ENCODE measurements around the gene RASSF3.

- TF ChIP-seq CTCF (IDR thresholded peaks at IDR 0.05; ENCODE audit: insufficient read depth, low read length) (no peak), POLR2AphosphoS5 (IDR thresholded peaks at IDR 0.05; ENCODE audit: low read depth) (no peak), REST (IDR thresholded peaks at IDR 0.05; ENCODE audit: insufficient replicate concordance, low read depth) (no peak)
These were observed 27.4 kb upstream of the RASSF3 start for GRCh38 chr12:64582862-64583261.

Data from HL-60 (cell line).